ENCODE results near the gene PDPN.

PDPN gene

DNA sequence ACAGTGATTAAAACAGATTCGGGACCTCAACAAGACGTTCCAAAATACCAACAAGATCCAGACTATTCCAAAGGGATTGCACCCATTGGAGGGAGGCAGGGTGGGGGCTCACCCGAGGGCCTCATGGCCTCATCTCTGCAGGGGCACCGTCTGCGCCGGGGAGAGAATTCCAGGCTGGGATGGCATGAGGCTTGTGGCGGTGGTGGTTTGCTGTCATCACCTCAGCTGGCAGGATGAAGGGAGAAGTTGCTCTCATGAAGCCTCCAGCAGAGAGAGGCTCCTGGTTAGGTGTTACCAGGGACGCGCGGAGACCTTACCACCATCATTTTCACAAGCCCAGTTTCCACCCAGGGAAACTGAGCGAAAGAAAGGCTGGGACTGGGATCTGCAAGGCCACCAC lies 6.7 kb upstream of the PDPN start:
- no peaks in the 10 kb centered on the region for H3K9me3 ChIP-seq (ENCODE audit: control insufficient read depth, insufficient read depth, low read depth, low read length)
- H3K27ac ChIP-seq (ENCODE audit: extremely low read depth, low read depth, low read length): no peak overlapping the region
- ChIA-PET CTCF (no interaction called here), POLR2A (no interaction called here)
- H3K36me3 ChIP-seq (ENCODE audit: control insufficient read depth in 2 of 2, insufficient read depth in 1 of 2, low read length in 2 of 2): no peaks in the 10 kb centered on the region
- H3K4me3 ChIP-seq (ENCODE audit: low read depth, low read length): no peak overlapping the region
- TF ChIP-seq ZNF391 (tag by site-specific recombination; IDR thresholded peaks at IDR 0.05; ENCODE audit: borderline replicate concordance, low read depth) (no peak), ZBTB49 (tag by site-specific recombination; IDR thresholded peaks at IDR 0.05; ENCODE audit: low read depth) (no peak), ZNF560 (tag by site-specific recombination; IDR thresholded peaks at IDR 0.05; ENCODE audit: borderline replicate concordance) (no peak), MZF1 (tag by site-specific recombination; IDR thresholded peaks at IDR 0.05; ENCODE audit: borderline replicate concordance) (no peak), ZFP69B (tag by site-specific recombination; IDR thresholded peaks at IDR 0.05) (no peak), ZNF501 (tag by site-specific recombination; IDR thresholded peaks at IDR 0.05) (no peak), ZNF19 (tag by site-specific recombination; IDR thresholded peaks at IDR 0.05; ENCODE audit: low read depth) (no peak), ZNF121 (tag by site-specific recombination; IDR thresholded peaks at IDR 0.05) (no peak), ZNF23 (tag by site-specific recombination; IDR thresholded peaks at IDR 0.05; ENCODE audit: borderline replicate concordance) (no peak), ZNF404 (tag by site-specific recombination; IDR thresholded peaks at IDR 0.05) (no peak), HOXA7 (CRISPR knock-in tag; IDR thresholded peaks at IDR 0.05; ENCODE audit: borderline replicate concordance) (no peak)
- TF ChIP-seq, protein P1, sequence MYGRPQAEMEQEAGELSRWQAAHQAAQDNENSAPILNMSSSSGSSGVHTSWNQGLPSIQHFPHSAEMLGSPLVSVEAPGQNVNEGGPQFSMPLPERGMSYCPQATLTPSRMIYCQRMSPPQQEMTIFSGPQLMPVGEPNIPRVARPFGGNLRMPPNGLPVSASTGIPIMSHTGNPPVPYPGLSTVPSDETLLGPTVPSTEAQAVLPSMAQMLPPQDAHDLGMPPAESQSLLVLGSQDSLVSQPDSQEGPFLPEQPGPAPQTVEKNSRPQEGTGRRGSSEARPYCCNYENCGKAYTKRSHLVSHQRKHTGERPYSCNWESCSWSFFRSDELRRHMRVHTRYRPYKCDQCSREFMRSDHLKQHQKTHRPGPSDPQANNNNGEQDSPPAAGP (tag by site-specific recombination; IDR thresholded peaks at IDR 0.05): no peak
- H3K4me1 ChIP-seq (ENCODE audit: control insufficient read depth, insufficient read depth, low read length): no peaks in the 10 kb centered on the region

- Histone ChIP-seq H3K9me3 (ENCODE audit: control insufficient read depth, insufficient read depth, low read depth, low read length) (no peaks in the 10 kb centered on the region), H3K4me3 (ENCODE audit: low read depth, low read length) (no peak overlapping the region), H3K36me3 (ENCODE audit: control insufficient read depth in 2 of 2, insufficient read depth in 1 of 2, low read length in 2 of 2) (no peaks in the 10 kb centered on the region), H3K4me1 (ENCODE audit: control insufficient read depth, insufficient read depth, low read length) (no peaks in the 10 kb centered on the region), H3K27ac (ENCODE audit: extremely low read depth, low read depth, low read length) (no peak overlapping the region)
- ChIA-PET POLR2A (no interaction called here), CTCF (no interaction called here)
- no peak for TF ChIP-seq ZNF518A (tag by site-specific recombination; conservative IDR thresholded peaks at IDR 0.05; ENCODE audit: low read depth)
- no peak for TF ChIP-seq ZNF571 (tag by site-specific recombination; IDR thresholded peaks at IDR 0.05)
- TF ChIP-seq ZNF677 (tag by site-specific recombination; IDR thresholded peaks at IDR 0.05): no peak
- TF ChIP-seq ZNF76 (tag by site-specific recombination; IDR thresholded peaks at IDR 0.05; ENCODE audit: borderline replicate concordance, low read depth): no peak
Observed at GRCh38 chr1:13577846-13578245, 5.8 kb upstream of the PDPN start.

Measured in HEK293 (cell line).